Fibroblast of skin of right biceps (primary cell): ENCODE results near the gene AP2B1.

Experiments used
- DNase-seq: peaks from one replicate; pipeline ENCODE4 v3.0.0-alpha.2; 2013

Gene AP2B1

DNA sequence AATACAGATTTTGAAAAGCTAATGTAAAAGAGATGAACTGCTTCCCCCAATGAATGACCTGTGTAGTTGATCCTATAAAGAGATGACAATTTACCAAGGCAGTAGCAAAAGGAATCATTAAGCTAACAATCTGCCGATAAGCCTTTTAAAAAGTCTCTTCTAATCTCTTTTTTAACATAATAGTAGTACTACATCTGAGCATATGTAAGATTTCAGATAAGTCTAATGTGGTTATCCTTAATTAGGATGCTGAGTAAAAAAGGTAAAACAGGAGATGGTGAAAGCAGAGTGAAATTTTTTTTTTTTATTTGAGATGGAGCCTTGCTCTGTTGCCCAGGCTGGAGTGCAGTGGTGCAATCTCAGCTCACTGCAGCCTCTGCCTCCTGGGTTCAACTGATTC is 118.1 kb downstream of the AP2B1 start:
- DNase-seq, result no peak

DNA sequence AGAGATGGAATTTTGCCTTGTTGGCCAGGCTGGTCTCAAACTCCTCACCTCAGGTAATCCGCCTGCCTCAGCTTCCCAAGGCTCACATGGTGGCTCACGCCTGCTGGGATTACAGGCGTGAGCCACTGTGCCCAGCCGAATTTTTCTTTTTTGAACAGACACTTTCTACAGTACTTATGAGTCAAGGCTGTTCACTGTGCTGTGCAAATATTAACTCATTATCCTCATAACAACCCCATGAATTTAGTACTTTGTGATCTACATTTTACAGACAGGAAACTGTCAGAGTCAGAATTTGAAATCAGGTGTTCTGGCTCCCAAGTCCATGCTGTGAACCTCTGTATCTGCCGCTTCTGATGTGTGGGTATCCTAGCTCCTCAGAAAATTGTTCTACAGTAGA is 118.6 kb downstream of the AP2B1 start:
- DNase-seq, result no peak

- DNase-seq, result no peak
Measured at GRCh38 chr17:35708149-35708548, 121.0 kb downstream of the AP2B1 start.

GRCh38 chr17:35708951-35709350 is 121.8 kb downstream of the AP2B1 start:
- no peak for DNase-seq

DNA sequence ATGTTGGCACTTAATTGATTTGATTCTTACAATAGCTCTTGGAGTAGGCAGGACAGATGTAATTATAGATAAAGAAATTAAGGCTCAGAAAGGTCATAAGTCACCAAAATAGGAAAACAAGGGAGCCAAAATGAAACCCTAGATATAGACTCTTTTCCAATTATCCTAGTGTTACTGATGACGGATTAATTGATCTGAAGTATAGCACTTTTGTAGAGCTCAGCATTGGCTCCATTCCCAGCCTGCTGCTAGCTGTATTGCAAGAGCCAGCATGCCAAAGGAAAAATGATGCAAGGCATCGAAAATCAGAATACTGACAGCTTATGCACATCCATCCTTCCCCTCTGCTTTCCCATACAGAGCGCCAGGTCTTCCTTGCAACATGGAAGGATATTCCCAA is 122.8 kb downstream of the AP2B1 start:
- peak; percentile 63 for DNase-seq

- DNase-seq, result no peak
Measured at GRCh38 chr17:35710950-35711349, 123.8 kb downstream of the AP2B1 start.

- peak; percentile 95 for DNase-seq
Measured at GRCh38 chr17:35713069-35713728, 126.1 kb downstream of the AP2B1 start.

- no peak for DNase-seq
Measured at GRCh38 chr17:35714988-35715387, 127.9 kb downstream of the AP2B1 start.

DNA sequence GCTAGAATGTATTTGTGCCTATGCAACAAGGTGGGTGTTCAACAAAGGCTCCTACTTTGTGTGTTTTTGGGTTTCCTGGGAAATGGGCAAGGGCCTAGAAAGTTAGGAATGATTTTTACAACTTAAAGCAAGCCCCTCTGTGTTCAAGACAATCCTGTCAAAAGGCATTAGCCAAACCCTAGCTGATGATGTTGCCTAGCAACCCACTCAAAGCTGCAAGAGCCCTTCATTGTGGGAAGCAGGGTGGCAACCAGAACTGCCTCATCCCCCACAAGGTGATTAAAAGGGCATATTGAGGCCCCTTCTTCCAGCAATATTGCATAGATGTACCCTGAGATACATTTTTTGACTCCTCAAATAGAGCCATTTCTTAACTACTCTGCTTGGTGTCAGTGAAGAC is 128.3 kb downstream of the AP2B1 start:
- no peak for DNase-seq

DNA sequence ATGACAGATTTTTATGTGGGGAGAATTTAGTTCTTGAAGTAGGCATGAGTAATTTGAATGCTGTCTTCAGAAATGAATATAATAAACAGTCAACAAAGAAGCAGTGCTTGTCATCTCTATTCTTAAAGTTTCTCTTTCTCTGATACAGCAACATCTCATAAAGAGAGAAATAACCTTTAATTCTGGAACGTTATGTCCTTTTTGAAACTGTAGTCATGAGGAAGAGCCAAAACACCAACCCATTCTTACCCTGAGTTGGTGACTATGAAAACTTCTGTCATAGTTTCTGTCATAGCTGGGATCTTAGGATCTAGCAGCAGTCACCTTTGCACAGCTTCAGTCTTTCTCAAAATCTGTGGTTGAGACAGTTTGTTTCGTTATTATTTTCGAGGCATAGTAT is 129.1 kb downstream of the AP2B1 start:
- no peak for DNase-seq

DNA sequence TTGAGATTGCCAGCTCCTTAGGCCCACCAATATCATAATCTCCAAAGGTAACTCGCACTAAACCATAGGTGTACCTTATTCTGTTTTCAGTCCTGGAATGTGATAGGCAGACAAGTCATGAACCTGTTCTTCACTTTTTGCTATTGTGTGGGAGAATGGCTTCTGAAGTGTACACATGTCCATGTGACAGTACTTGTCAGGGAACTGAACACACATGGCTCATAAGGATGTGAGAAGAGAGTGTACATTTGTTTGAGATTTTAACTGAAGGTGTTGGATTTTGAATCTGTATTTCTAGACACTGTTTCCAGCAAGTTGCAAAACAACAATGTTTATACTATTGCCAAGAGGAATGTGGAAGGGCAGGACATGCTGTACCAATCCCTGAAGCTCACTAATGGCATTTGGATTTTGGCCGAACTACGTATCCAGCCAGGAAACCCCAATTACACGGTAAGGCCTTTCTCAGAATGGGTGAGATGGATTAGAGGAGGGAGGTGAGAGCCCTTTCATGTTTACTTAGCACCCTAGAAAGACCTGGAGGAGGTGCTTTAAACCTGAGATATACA is 129.9 kb downstream of the AP2B1 start:
- DNase-seq, result no peak

- no peak for DNase-seq
Measured at GRCh38 chr17:35717475-35717874, 130.4 kb downstream of the AP2B1 start.

DNA sequence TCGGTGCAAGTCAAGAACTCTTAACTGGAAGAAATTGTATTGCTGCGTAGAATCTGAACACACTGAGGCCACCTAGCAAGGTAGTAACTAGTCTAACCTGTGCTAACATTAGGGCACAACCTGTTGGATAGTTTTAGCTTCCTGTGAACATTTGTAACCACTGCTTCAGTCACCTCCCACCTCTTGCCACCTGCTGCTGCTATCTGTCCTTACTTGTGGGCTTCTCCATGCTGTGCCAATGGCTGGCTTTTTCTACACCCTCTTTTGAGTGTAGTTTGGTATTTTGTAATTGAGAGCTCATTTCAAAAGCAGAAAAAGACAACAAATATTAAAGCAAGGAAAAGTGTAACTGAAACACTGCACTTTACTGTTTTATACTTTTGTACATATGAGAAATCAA is 136.6 kb downstream of the AP2B1 start:
- DNase-seq, result no peak

- no peak for DNase-seq
Measured at GRCh38 chr17:35725058-35725457, 137.9 kb downstream of the AP2B1 start.

GRCh38 chr17:35725802-35726126 is 138.6 kb downstream of the AP2B1 start:
- DNase-seq, result no peak

DNA sequence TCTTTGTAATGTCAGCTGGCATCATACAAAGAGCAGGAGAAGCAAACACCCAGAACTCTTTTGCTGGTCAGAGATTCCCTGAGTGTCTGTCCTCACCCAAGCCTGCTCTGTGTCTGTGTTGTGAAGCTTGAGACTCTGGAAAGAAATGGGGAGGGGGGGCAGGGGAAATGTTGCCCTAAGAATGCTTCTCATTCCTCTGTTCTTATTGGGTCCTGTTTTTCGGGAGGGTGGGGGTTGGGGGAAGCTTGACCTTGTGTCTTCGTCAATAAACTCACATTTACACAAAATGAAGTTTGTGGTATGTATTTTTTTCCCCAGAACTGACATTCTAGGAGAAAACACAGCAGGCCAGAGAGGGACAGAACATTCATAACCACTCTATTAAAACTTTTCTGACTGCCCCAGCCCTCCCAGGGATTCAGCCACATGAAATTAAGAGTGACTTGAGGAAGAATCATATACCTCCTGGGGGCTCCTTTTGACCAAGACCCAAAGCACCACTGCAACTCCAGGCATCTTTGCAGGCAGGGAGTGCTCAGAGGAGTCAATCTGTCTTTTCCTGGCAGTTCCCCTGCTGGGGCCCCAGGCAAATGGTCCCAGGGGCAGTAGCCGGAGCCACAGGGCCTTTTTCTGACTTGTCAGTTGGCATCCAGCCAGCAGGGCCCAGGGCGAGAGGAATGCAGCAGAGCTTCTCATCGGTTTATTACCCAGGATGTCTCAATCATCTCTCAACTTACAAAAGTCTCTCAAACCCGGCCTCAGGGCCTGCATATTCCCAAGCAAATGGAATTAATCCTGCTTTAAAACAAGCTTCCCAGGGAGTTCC is 139.2 kb downstream of the AP2B1 start:
- peak; percentile 96 for DNase-seq

- peak; percentile 8 for DNase-seq
Measured at GRCh38 chr17:35726953-35727460, 139.9 kb downstream of the AP2B1 start.

GRCh38 chr17:35727635-35728034 is 140.5 kb downstream of the AP2B1 start:
- no peak for DNase-seq

- DNase-seq, result no peak
Measured at GRCh38 chr17:35728551-35728950, 141.4 kb downstream of the AP2B1 start.

- peak; percentile 50 for DNase-seq
Measured at GRCh38 chr17:35729405-35729833, 142.3 kb downstream of the AP2B1 start.

DNA sequence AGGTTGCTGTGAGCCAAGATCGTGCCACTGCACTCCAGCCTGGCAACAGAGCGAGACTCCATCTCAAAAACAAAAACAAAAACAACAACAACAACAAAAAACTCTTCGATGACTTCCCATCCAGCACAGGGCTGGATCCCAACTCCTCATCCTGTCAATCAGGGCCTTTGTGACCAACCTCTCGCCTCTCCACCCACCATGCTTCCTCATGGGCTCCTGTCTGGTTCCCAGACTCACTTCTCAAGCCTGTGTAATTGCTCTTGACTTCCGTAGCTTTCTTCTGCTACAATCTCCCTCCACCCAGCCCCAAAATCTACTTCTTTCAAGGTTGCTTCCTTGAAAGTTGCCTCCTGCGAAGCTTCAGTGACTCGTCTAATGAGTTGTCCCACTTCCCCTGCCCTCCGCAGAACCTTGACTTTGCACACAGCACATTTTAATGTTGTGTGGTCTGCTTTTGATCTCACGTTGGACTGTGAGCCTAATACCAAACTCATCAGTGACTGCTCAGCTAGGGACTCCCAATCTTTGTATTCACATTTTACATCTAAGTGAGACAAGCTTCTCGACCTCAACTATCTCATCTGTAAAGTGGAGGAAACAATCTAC is 143.4 kb downstream of the AP2B1 start:
- DNase-seq, result peak; percentile 52

- peak; percentile 50 for DNase-seq
Measured at GRCh38 chr17:35731239-35731916, 144.3 kb downstream of the AP2B1 start, which contains the start of gene RASL10B. Gene RASL10B (plus strand): TSS chr17:35731639. CDS start chr17:35735185, 3,546 bp downstream.
